Common myeloid progenitor, CD34-positive (primary cell): ENCODE measurements around the gene ERICH4.
"Not testable (repeated sequence)": the region's sequence is repeated elsewhere in the genome, so short reads cannot be mapped to it uniquely, and the experiment has no call there.

ENCODE experiments used
- CTCF ChIA-PET: fragments of 350-600 bp; sonication (Branson Sonifier 250); formaldehyde crosslinking; loops from one replicate; lab custom pipeline; 2021; ENCODE audit warnings: antibody characterized with exemption; lab: Charles Lee
- POLR2A ChIA-PET: fragments of 350-600 bp; sonication (Branson Sonifier 250); formaldehyde crosslinking; loops from one replicate; lab custom pipeline; 2021; ENCODE audit warnings: antibody characterized with exemption; lab: Charles Lee
- DNase-seq, 3 donors: peaks; one replicate each; pipeline versions ENCODE4 v3.0.0 to v3.0.0-alpha.2; 2013
- H3K27ac ChIP-seq, 2 experiments: 1 replicate in 1 of 2; 2 replicates in 1 of 2; pipeline ENCODE4 v1.7.0; 2013; ENCODE audit warnings: inconsistent platforms in 2 of 2, low read length in 2 of 2, mild to moderate bottlenecking in 2 of 2, low read depth in 1 of 2, moderate library complexity in 1 of 2; ENCODE audit not compliant: severe bottlenecking in 2 of 2, insufficient read depth in 1 of 2, poor library complexity in 1 of 2
- H3K27me3 ChIP-seq, 5 experiments: replicated peaks in 2 of 5; 1 replicate in 3 of 5; 2 replicates in 2 of 5; pipeline versions ENCODE4 v1.6.1 to v1.7.0; 2013; ENCODE audit warnings: low read length in 4 of 5, mild to moderate bottlenecking in 2 of 5, moderate library complexity in 2 of 5, inconsistent platforms in 1 of 5; ENCODE audit not compliant: insufficient read depth in 5 of 5, control insufficient read depth in 4 of 5
- H3K36me3 ChIP-seq, 4 experiments: 1 replicate in 2 of 4; 2 replicates in 2 of 4; pipeline versions ENCODE4 v1.6.1 to v1.7.0; 2013; ENCODE audit warnings: low read length in 3 of 4, control low read depth in 1 of 4, mild to moderate bottlenecking in 1 of 4; ENCODE audit not compliant: control insufficient read depth in 4 of 4, insufficient read depth in 4 of 4
- H3K4me1 ChIP-seq, 4 experiments: 1 replicate in 3 of 4; 2 replicates in 1 of 4; pipeline versions ENCODE4 v1.6.1 to v1.7.1; 2013; ENCODE audit warnings: low read length in 3 of 4, mild to moderate bottlenecking in 3 of 4, control low read depth in 1 of 4, inconsistent platforms in 1 of 4, moderate library complexity in 1 of 4; ENCODE audit not compliant: control insufficient read depth in 4 of 4, insufficient read depth in 4 of 4; ENCODE audit errors: control extremely low read depth in 1 of 4
- H3K4me3 ChIP-seq, 7 experiments: 1 replicate in 4 of 7; 2 replicates in 3 of 7; pipeline versions ENCODE4 v1.5.1 to v1.7.0; 2013; ENCODE audit warnings: mild to moderate bottlenecking in 7 of 7, low read length in 6 of 7, moderate library complexity in 6 of 7, inconsistent platforms in 2 of 7, low read depth in 2 of 7, control low read depth in 1 of 7; ENCODE audit not compliant: insufficient read depth in 4 of 7, control insufficient read depth in 1 of 7; ENCODE audit errors: extremely low read depth in 1 of 7
- H3K9me3 ChIP-seq, 5 experiments: 1 replicate in 4 of 5; 2 replicates in 1 of 5; pipeline versions ENCODE4 v1.6.1 to v1.7.1; 2013; ENCODE audit warnings: low read length in 4 of 5, mild to moderate bottlenecking in 2 of 5, inconsistent platforms in 1 of 5, low read depth in 1 of 5, moderate library complexity in 1 of 5; ENCODE audit not compliant: control insufficient read depth in 4 of 5, insufficient read depth in 2 of 5; ENCODE audit errors: control extremely low read depth in 1 of 5
- WGBS: methylation state at CpG from one replicate; pipeline ENCODE4 v1.1.5; 2013; ENCODE audit not compliant: insufficient coverage; 5-methylcytosine and 5-hydroxymethylcytosine counted together

Gene ERICH4

DNA sequence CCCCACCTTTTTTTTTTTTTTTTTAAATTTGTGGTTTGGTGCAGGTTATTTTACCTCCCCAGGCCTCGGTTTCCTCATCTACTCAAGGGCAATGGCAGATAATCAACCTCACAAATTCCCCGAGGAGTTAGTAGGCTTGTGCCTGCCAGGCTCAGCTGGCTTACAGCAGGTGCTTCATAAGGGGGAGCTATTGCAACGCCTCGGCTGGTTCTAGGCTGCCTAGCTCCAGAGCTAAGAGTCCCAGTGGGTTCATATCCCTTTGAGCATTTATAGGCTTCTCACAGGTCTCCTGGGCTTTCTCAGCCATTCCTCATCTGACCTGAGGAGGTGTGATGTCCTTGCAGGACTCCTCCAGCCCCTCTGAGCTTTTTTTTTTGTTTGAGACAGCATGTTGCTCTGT, 34.7 kb upstream of the ERICH4 start:
- H3K9me3 ChIP-seq, result no peaks in the 10 kb centered on the region
- no peak for DNase-seq
- peak overlapping the region in 1 of 2 experiments; percentile 46 for H3K27ac ChIP-seq
- H3K4me3 ChIP-seq, result no peak overlapping the region
- H3K4me1 ChIP-seq, result peaks cover 12 to 43% (median 19%) of the 10 kb centered on the region in 4 experiments
- POLR2A ChIA-PET, result interaction anchor here (0.6 to 1.2 kb wide), 3 partner anchors 43 to 1060 kb away, joined by 3 to 6 read pairs (median 4); partner anchors contain the start of gene C19orf47
- peaks cover 3 to 29% (median 16%) of the 10 kb centered on the region in 4 experiments for H3K36me3 ChIP-seq
- no peaks in the 10 kb centered on the region for H3K27me3 ChIP-seq
- CTCF ChIA-PET, result interaction anchor here (1.0 to 4.2 kb wide), 8 partner anchors 9 to 27 kb away, joined by 3 to 23 read pairs (median 5); partner anchors contain the start of gene B3GNT8
- WGBS, result 79% methylated on average over 3 of the region's 4 CpGs

DNA sequence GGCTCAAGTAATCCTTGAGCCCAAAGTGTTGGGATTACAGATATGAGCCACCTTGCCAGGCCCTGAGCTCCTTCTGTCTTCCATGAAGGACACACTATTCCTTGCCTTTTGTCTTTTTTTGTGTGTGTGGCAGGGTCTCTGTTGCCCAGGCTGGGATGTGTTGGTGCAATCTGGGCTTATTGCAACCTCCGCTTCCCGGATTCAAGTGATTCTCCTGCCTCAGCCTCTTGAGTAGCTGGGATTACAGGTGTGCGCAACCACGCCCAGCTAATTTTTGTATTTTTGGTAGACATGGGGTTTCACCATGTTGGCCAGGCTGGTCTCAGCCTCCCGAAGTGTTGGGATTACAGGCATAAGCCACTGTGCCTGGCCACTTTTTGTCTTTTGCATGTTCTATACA, 34.1 kb upstream of the ERICH4 start:
- Histone ChIP-seq H3K27ac (peak overlapping the region in 1 of 2 experiments; percentile 46), H3K36me3 (peaks cover 3 to 31% (median 20%) of the 10 kb centered on the region in 4 experiments), H3K4me1 (peaks cover 12 to 43% (median 15%) of the 10 kb centered on the region in 4 experiments)
- POLR2A ChIA-PET, H3K27me3 ChIP-seq, H3K9me3 ChIP-seq, H3K4me3 ChIP-seq, DNase-seq: not testable (repeated sequence)
- CTCF ChIA-PET, result interaction anchor here (1.0 to 4.2 kb wide), 8 partner anchors 8 to 28 kb away, joined by 3 to 23 read pairs (median 5); partner anchors contain the start of gene B3GNT8
- 86% methylated on average over 1 of the region's 5 CpGs for WGBS

DNA sequence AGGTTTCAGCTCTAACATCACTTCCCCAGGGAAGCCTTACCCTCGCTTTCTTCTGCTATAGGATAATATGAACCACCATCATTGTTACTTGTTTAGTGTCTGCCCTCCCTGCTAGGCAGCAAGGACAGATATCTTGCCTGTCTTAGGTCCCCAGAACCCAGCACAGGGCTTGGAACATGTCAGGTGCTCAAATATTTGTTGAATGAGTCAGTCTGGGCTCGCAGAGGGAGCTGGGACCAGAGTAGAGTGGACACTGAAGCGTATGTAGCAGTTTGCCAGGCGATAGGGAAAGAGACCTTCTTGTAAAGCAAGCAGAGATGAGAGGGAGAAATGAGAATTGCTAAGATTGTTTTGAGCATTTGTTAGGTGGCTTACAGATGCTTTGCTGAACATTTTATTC, 33.7 kb upstream of the ERICH4 start:
- H3K27ac ChIP-seq, result peak overlapping the region; percentile 25 to 46
- no peaks in the 10 kb centered on the region for H3K9me3 ChIP-seq
- H3K4me3 ChIP-seq, result no peak overlapping the region
- no peak for DNase-seq
- 83% methylated on average over 4 of the region's 4 CpGs for WGBS
- ChIA-PET CTCF (interaction anchor here (0.9 to 4.2 kb wide), 7 partner anchors 8 to 25 kb away, joined by 3 to 23 read pairs (median 3); partner anchors contain the start of gene B3GNT8), POLR2A (no interaction called here)
- H3K4me1 ChIP-seq, result peaks cover 12 to 43% (median 15%) of the 10 kb centered on the region in 4 experiments
- H3K36me3 ChIP-seq, result peaks cover 3 to 36% (median 22%) of the 10 kb centered on the region in 4 experiments
- no peaks in the 10 kb centered on the region for H3K27me3 ChIP-seq

DNA sequence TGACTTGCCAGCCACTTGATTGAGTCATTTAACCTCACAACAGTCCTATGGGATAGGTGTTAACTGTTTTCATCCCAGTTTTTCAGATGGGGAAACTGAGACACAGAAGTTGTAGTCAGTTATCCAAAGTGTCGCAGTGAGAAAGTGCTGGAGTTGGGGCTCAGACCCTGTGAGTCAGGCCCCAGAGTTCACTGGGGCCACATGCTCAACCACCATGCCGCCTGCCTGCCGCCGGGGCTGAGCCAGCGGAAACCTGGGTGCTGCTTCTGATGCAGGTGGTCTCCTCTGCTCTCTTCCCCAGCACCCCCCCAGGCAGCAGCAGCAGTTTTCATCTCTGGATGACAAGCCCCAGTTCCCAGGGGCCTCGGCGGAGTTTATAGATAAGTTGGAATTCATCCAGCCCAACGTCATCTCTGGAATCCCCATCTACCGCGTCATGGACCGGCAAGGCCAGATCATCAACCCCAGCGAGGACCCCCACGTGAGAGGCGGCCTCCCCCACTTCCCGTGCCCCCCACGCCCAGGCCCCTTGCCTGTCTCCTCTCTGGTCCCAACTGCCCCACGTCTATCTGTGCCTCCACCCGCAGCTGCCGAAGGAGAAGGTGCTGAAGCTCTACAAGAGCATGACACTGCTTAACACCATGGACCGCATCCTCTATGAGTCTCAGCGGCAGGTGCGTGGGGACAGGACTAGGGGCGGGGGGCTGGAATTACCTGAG, 32.5 kb upstream of the ERICH4 start:
- peaks cover 13 to 47% (median 29%) of the 10 kb centered on the region in 4 experiments for H3K36me3 ChIP-seq
- POLR2A ChIA-PET, result no interaction called here

DNA sequence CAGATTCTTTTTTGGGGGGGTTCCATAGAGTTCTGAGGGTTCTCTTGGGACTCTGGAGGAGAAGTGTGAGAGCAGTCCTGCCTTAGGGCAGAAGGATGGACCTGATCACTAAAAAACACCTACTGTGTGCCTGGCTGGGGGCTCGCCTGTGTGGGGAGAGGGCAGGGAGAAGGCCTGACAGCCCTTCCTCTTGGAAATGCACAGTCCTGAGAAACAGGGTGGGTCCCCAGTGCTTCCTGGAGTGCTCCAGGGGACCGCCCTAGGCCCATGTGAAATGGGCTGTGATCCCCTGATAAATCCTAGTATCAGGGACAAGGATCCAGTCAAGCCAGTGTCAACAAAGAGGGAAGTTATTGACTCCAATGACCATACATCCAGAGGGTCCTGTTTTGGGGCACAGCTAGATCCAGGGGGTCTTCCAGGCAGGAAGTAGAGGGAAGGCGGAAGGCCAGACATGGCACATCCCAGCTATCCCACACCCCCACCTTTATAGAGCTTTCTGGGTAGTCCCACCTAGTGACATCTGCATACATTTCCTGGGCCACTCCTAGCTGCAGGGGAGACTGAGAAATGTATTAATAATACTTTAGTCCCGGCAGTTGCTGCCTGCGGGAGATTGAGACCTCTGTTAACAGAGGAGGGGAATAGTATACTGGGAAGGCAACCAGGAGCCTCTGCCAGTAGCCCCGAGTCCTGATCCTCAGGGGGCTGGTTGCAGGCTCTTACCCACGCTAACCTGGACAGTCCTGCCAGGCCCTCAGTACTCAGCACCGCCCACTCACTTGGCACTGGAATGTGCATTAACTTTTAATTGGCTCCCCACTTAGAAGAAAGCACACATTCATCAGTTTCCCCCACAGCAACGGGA, 31.6 kb upstream of the ERICH4 start:
- no peak for DNase-seq
- Histone ChIP-seq H3K4me3 (no peak overlapping the region), H3K4me1 (peaks cover 12 to 41% (median 15%) of the 10 kb centered on the region in 4 experiments), H3K9me3 (no peaks in the 10 kb centered on the region), H3K36me3 (peaks cover 18 to 51% (median 32%) of the 10 kb centered on the region in 4 experiments), H3K27ac (peak overlapping the region in 1 of 2 experiments; percentile 54), H3K27me3 (no peaks in the 10 kb centered on the region)
- WGBS, result 96% methylated on average over 7 of the region's 9 CpGs
- ChIA-PET POLR2A (no interaction called here), CTCF (interaction anchor here (1.1 kb wide), 1 partner anchor 9 kb away, joined by 3 read pairs; no protein-coding TSS in a partner anchor)

More for the DNA sequence above, 32.5 kb upstream of the ERICH4 start:
- Histone ChIP-seq H3K27ac (peak overlapping the region in 1 of 2 experiments; percentile 54), H3K4me1 (peaks cover 12 to 43% (median 15%) of the 10 kb centered on the region in 4 experiments), H3K4me3 (no peak overlapping the region), H3K9me3 (no peaks in the 10 kb centered on the region), H3K27me3 (no peaks in the 10 kb centered on the region)
- CTCF ChIA-PET, result interaction anchor here (1.1 to 4.2 kb wide), 4 partner anchors 10 to 26 kb away, joined by 3 to 23 read pairs (median 12); partner anchors contain the start of gene B3GNT8
- DNase-seq, result no peak
- WGBS, result 96% methylated on average over 21 of the region's 23 CpGs

DNA sequence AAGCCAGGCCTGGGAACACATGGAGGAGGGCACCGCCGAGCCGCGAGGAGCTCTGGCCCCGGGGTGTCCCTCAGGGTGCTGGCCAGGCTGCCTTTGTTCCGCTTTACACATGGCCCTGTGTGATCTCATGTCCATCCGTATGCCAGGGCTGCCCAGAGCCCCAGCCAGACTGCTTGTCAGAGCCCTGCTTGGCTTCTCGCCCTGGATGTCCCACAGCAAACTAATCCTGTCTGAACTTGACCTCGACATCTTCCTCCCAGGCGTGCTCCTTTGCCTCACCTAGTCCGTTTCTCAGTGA, 31.0 kb upstream of the ERICH4 start:
- WGBS, result 88% methylated on average over 11 of the region's 11 CpGs
- H3K4me1 ChIP-seq, result peaks cover 12 to 36% (median 15%) of the 10 kb centered on the region in 4 experiments
- H3K9me3 ChIP-seq, result no peaks in the 10 kb centered on the region
- POLR2A ChIA-PET, result no interaction called here
- no peaks in the 10 kb centered on the region for H3K27me3 ChIP-seq
- DNase-seq, result no peak
- peaks cover 19 to 57% (median 33%) of the 10 kb centered on the region in 4 experiments for H3K36me3 ChIP-seq
- CTCF ChIA-PET, result interaction anchor here (1.1 kb wide), 1 partner anchor 8 kb away, joined by 3 read pairs; no protein-coding TSS in a partner anchor
- no peak overlapping the region for H3K4me3 ChIP-seq
- no peak overlapping the region for H3K27ac ChIP-seq
